Measurements from ENCODE around the gene SH3PXD2A. TPM values are rescaled to one million over a fixed set of nuclear protein-coding genes. Genes with fewer than 3 reads are reported as not detected.

SH3PXD2A gene
- total and polyA plus RNA-seq, 2 of the 4 experiments (the other 2 are of a cell fraction) = 6.3 to 23.0 TPM

- CTCF ChIA-PET = no interaction called here
- no peak overlapping the region for H3K56ac ChIP-seq (ENCODE audit: extremely low read depth, insufficient read depth, low read length)
- no peak for TF ChIP-seq ELK1 (IDR thresholded peaks at IDR 0.05; ENCODE audit: borderline replicate concordance, low read depth, low read length)
- peak; percentile 40; the same call in 1 of the 2 replicates for TF ChIP-seq USF2 (IDR thresholded peaks at IDR 0.05; ENCODE audit: low read depth, low read length)
- no peak overlapping the region for H3K4me2 ChIP-seq (ENCODE audit: low read depth, low read length)
- H3K4me1 ChIP-seq (ENCODE audit: control insufficient read depth, insufficient read depth, low read length) = peaks cover 28% of the 10 kb centered on the region
- in situ Hi-C loops (cut with MboI; ENCODE audit: low sequenced_read_pairs) (no loop called here), dilution Hi-C loops (cut with HindIII; ENCODE audit: low sequenced_read_pairs, unreplicated experiment) (no loop called here), intact Hi-C loops (cut with micrococcal nuclease) (no loop called here)
- peak overlapping the region; percentile 0; the same call in 1 of the 2 replicates for H3K14ac ChIP-seq (replicated peaks; ENCODE audit: low read depth, low read length)
- H4K5ac ChIP-seq (ENCODE audit: low read depth, low read length) = no peak overlapping the region
- H3K9me1 ChIP-seq (ENCODE audit: insufficient read depth, low read length) = peaks cover 38% of the 10 kb centered on the region
- H3K9me3 ChIP-seq (ENCODE audit: control insufficient read depth, insufficient read depth, low read length) = no peaks in the 10 kb centered on the region
- no peak overlapping the region for H3K9ac ChIP-seq (ENCODE audit: low read depth, low read length)
- no peak overlapping the region for H3K23ac ChIP-seq (ENCODE audit: low read depth, low read length)
- H2BK120ac ChIP-seq (ENCODE audit: low read depth, low read length) = no peak overlapping the region; the same call in 1 of the 2 replicates
- H2AK9ac ChIP-seq (replicated peaks; ENCODE audit: low read depth, low read length, poor library complexity) = no peak overlapping the region
- H3K4ac ChIP-seq (ENCODE audit: low read depth, low read length) = peak overlapping the region; percentile 75; the same call in 1 of the 2 replicates
- H4K91ac ChIP-seq (ENCODE audit: insufficient read depth, low read depth, low read length) = no peak overlapping the region
- no peak overlapping the region for H3K18ac ChIP-seq (ENCODE audit: low read depth, low read length)
- H4K8ac ChIP-seq (ENCODE audit: low read depth in 2 of 2, low read length in 2 of 2) = peak overlapping the region in 1 of 2 experiments; percentile 63; a peak in 1 of 4 replicates
- H2BK15ac ChIP-seq (ENCODE audit: low read depth, low read length) = peak overlapping the region; percentile 48; the same call in 1 of the 3 replicates
- H3K36me3 ChIP-seq (ENCODE audit: control insufficient read depth, insufficient read depth, low read length) = no peaks in the 10 kb centered on the region
- peak overlapping the region; percentile 33 for H2AFZ ChIP-seq (replicated peaks; ENCODE audit: low read length, poor library complexity)
- H2AK5ac ChIP-seq (ENCODE audit: low read depth, low read length) = peak overlapping the region; percentile 5; the same call in 1 of the 2 replicates
- DNase-seq (peak; percentile 33), ATAC-seq (ENCODE audit: low read depth) (no peak)
- no peak overlapping the region for H3K4me3 ChIP-seq (ENCODE audit: insufficient read depth, low read depth, low read length)
- no CpG with 5 or more reads among the region's 1 CpG for WGBS, 2 experiments (ENCODE audit: extremely low coverage in 2 of 2, insufficient read length in 1 of 2)
- H3K27ac ChIP-seq (ENCODE audit: insufficient read depth, low read length) = no peak overlapping the region
- no peaks in the 10 kb centered on the region for H3K27me3 ChIP-seq (ENCODE audit: control insufficient read depth, insufficient read depth, low read length)
- no peak overlapping the region for H2BK5ac ChIP-seq (ENCODE audit: low read depth, low read length, poor library complexity, severe bottlenecking)
- no TSS peak for BruUV-seq (replicated peaks)
- H2BK20ac ChIP-seq (ENCODE audit: low read depth, low read length) = no peak overlapping the region; the same call in 1 of the 2 replicates
- peaks cover 4% of the 10 kb centered on the region; the same call in 1 of the 2 replicates for H4K20me1 ChIP-seq (ENCODE audit: insufficient read depth, low read length)
- peaks cover 8 to 54% of the 10 kb centered on the region in 2 experiments for H3K79me1 ChIP-seq (ENCODE audit: low read depth in 1 of 2, low read length in 2 of 2)
- POLR2A ChIA-PET (ENCODE audit: unreplicated experiment) = no interaction called here
These were observed 87.6 kb downstream of the SH3PXD2A start for GRCh38 chr10:103767756-103768155.
